Sciatic nerve (tissue), 2 donors: ENCODE data around the gene KCTD11. TPM values are rescaled to one million over a fixed set of nuclear protein-coding genes. Genes with fewer than 3 reads are reported as not detected.

Experiments
- ATAC-seq: fragments of 200-7000 bp; cut with Tn5 transposase; one replicate; pipeline ENCODE4 v1.9.1; 2020; ENCODE audit warnings: mild to moderate bottlenecking, moderate library complexity
- DNase-seq: peaks from one replicate; pipeline ENCODE4 v3.0.0-alpha.2; 2020; ENCODE audit warnings: low spot score
- intact Hi-C: fragments of 100-400 bp; cut with DNase I; formaldehyde crosslinking; loops from one replicate; pipeline ENCODE4 v1.14.2; 2022
- total RNA-seq: library from RNA; stranded (reverse); fragmentation: NEBNext Ultra II Directional; extraction: Animal tissue kit (Norgen Biotek cat#: 25700); gene quantifications from one replicate; pipeline ENCODE4 v1.2.1, GENCODE V29; 2021
- donor health status: DM: no; HTN: no; CAD: no.
- donor health status: DM: no; HTN: no; CAD: no.

The KCTD11 gene
- total RNA-seq: 64.6 TPM

GRCh38 chr17:7351665-7352502, at the start of gene KCTD11:
KCTD11 (plus strand) TSS chr17:7352162.
- peak; percentile 66 for ATAC-seq
- peak; percentile 95 for DNase-seq
- intact Hi-C loops: loop anchor here (10.0 kb wide), 1 partner anchor 213 kb away; the partner anchor contains the start of gene SENP3

- ATAC-seq: no peak
Observed at GRCh38 chr17:7304179-7304578, 47.8 kb upstream of the KCTD11 start.

GRCh38 chr17:7306911-7307685, 44.9 kb upstream of the KCTD11 start, which contains the start of gene EIF5A:
EIF5A (plus strand) TSS chr17:7307628; CDS start chr17:7309636, 2,008 bp downstream.
- ATAC-seq (peak; percentile 97), DNase-seq (peak; percentile 100)
- intact Hi-C loops: no loop called here

More at GRCh38 chr17:7304179-7304578, 47.8 kb upstream of the KCTD11 start:
- intact Hi-C loops: no loop called here
- no peak for DNase-seq

GRCh38 chr17:7307686-7308624, 44.0 kb upstream of the KCTD11 start:
- intact Hi-C loops: no loop called here
- ATAC-seq: no peak
- DNase-seq: peak; percentile 82

- intact Hi-C loops: no loop called here
- ATAC-seq: peak; percentile 20
- DNase-seq: no peak
Observed at GRCh38 chr17:7308625-7309433, 43.1 kb upstream of the KCTD11 start.

- intact Hi-C loops: no loop called here
- no peak for ATAC-seq
- DNase-seq: no peak
Observed at GRCh38 chr17:7309628-7310027, 42.3 kb upstream of the KCTD11 start.

GRCh38 chr17:7311110-7311705, 40.8 kb upstream of the KCTD11 start:
- ATAC-seq: no peak
- no peak for DNase-seq

GRCh38 chr17:7312432-7313087, 39.4 kb upstream of the KCTD11 start:
- intact Hi-C loops: no loop called here
- ATAC-seq (no peak), DNase-seq (no peak)

More at GRCh38 chr17:7311110-7311705, 40.8 kb upstream of the KCTD11 start:
- intact Hi-C loops: no loop called here

GRCh38 chr17:7313088-7313889, 38.7 kb upstream of the KCTD11 start:
- ATAC-seq: no peak
- DNase-seq: no peak
- intact Hi-C loops: no loop called here

GRCh38 chr17:7313890-7314718, 37.9 kb upstream of the KCTD11 start:
- ATAC-seq (no peak), DNase-seq (no peak)
- intact Hi-C loops: no loop called here

- intact Hi-C loops: no loop called here
- peak; percentile 93 for ATAC-seq
Observed at GRCh38 chr17:7314719-7315569, 37.0 kb upstream of the KCTD11 start, which contains the start of gene GPS2. GPS2 (minus strand) TSS chr17:7315360; CDS start chr17:7315052, 308 bp downstream.

GRCh38 chr17:7315570-7316235, 36.3 kb upstream of the KCTD11 start:
- ATAC-seq: peak; percentile 22
- intact Hi-C loops: no loop called here
- no peak for DNase-seq

More at GRCh38 chr17:7314719-7315569, 37.0 kb upstream of the KCTD11 start, which contains the start of gene GPS2:
- peak; percentile 96 for DNase-seq

- ATAC-seq (no peak), DNase-seq (no peak)
- intact Hi-C loops: no loop called here
Observed at GRCh38 chr17:7317161-7317803, 34.7 kb upstream of the KCTD11 start.
